ENCODE data around the gene SEMA5B.

The SEMA5B gene

GRCh38 chr3:123072152-123072551 is 44.6 kb upstream of the SEMA5B start:
- DNase-seq (ENCODE audit: low read depth in 1 of 2, low spot score in 1 of 2), result peak; percentile 41 to 80
- no peak overlapping the region for H3K4me3 ChIP-seq (replicated peaks; ENCODE audit: insufficient read depth, low read length)
- no peaks in the 10 kb centered on the region for H3K27me3 ChIP-seq (ENCODE audit: insufficient read depth, poor library complexity, severe bottlenecking)
- H3K27ac ChIP-seq (replicated peaks), result peak overlapping the region; percentile 22; the same call in 1 of the 2 replicates
- TF ChIP-seq CTCF (IDR thresholded peaks at IDR 0.05; ENCODE audit: insufficient read depth, low read length), result no peak
- TF ChIP-seq REST (IDR thresholded peaks at IDR 0.05; ENCODE audit: insufficient replicate concordance, low read depth), result no peak
- no peak; the same call in 1 of the 2 replicates for TF ChIP-seq SPI1 (IDR thresholded peaks at IDR 0.05; ENCODE audit: borderline replicate concordance, low read depth)
- TF ChIP-seq POLR2AphosphoS5 (IDR thresholded peaks at IDR 0.05; ENCODE audit: low read depth), result 0 out of 2 replicates have a peak, but pooled peaks have one; percentile 32
- TF ChIP-seq GABPA (IDR thresholded peaks at IDR 0.05; ENCODE audit: low read depth), result no peak

- no peak for TF ChIP-seq CTCF (IDR thresholded peaks at IDR 0.05; ENCODE audit: insufficient read depth, low read length)
- TF ChIP-seq GABPA (IDR thresholded peaks at IDR 0.05; ENCODE audit: low read depth), result no peak
- TF ChIP-seq SPI1 (IDR thresholded peaks at IDR 0.05; ENCODE audit: borderline replicate concordance, low read depth), result no peak
- no peak for TF ChIP-seq REST (IDR thresholded peaks at IDR 0.05; ENCODE audit: insufficient replicate concordance, low read depth)
- TF ChIP-seq POLR2AphosphoS5 (IDR thresholded peaks at IDR 0.05; ENCODE audit: low read depth), result no peak
- Histone ChIP-seq H3K4me3 (replicated peaks; ENCODE audit: insufficient read depth, low read length) (no peak overlapping the region), H3K27me3 (ENCODE audit: insufficient read depth, poor library complexity, severe bottlenecking) (no peaks in the 10 kb centered on the region), H3K27ac (replicated peaks) (peak overlapping the region; percentile 32)
- no peak for DNase-seq (ENCODE audit: low read depth in 1 of 2, low spot score in 1 of 2)
These were observed 44.0 kb upstream of the SEMA5B start for GRCh38 chr3:123071581-123071980.

- Histone ChIP-seq H3K27ac (replicated peaks) (no peak overlapping the region; the same call in 1 of the 2 replicates), H3K4me3 (replicated peaks; ENCODE audit: insufficient read depth, low read length) (no peak overlapping the region), H3K27me3 (ENCODE audit: insufficient read depth, poor library complexity, severe bottlenecking) (no peaks in the 10 kb centered on the region)
- DNase-seq (ENCODE audit: low read depth in 1 of 2, low spot score in 1 of 2), result peak in 1 of 2 experiments; percentile 35
- TF ChIP-seq POLR2AphosphoS5 (IDR thresholded peaks at IDR 0.05; ENCODE audit: low read depth), result no peak
- no peak for TF ChIP-seq GABPA (IDR thresholded peaks at IDR 0.05; ENCODE audit: low read depth)
- no peak for TF ChIP-seq SPI1 (IDR thresholded peaks at IDR 0.05; ENCODE audit: borderline replicate concordance, low read depth)
- TF ChIP-seq REST (IDR thresholded peaks at IDR 0.05; ENCODE audit: insufficient replicate concordance, low read depth), result no peak
- no peak for TF ChIP-seq CTCF (IDR thresholded peaks at IDR 0.05; ENCODE audit: insufficient read depth, low read length)
These were observed 43.6 kb upstream of the SEMA5B start for GRCh38 chr3:123071146-123071545.

Measured in HL-60 (cell line).